A549 (cell line): ENCODE measurements around the gene HES4. TPM values are rescaled to one million over a fixed set of nuclear protein-coding genes. Genes with fewer than 3 reads are reported as not detected.
A peak's percentile ranks its signal among the peaks of the same experiment; 100 is the strongest.

Experiments used
- ATAC-seq, 2 experiments: fragments of 200-7000 bp in 1 of 2; fragments of >200 bp in 1 of 2; cut with Nextera tagmentation in 1 of 2; cut with Tn5 transposase in 1 of 2; 3 replicates each; pipeline versions ENCODE4 v1.8.0 to v1.9.1; 2018 to 2020; ENCODE audit warnings: mild to moderate bottlenecking in 1 of 2, moderate library complexity in 1 of 2
- CTCF ChIA-PET: fragments of 300-600 bp; sonication (Branson Sonifier 250); formaldehyde crosslinking; extraction: SDS; loops from one replicate; lab custom pipeline; 2021; ENCODE audit warnings: antibody characterized with exemption, inconsistent platforms; lab: Yijun Ruan, JAX
- POLR2A ChIA-PET: fragments of 350-600 bp; formaldehyde crosslinking; extraction: SDS; loops from one replicate; lab custom pipeline; 2021; ENCODE audit warnings: antibody characterized with exemption, inconsistent platforms; lab: Yijun Ruan, JAX
- DNase-seq, 2 experiments: peaks; one replicate each; pipeline versions ENCODE4 v3.0.0 to v3.0.0-alpha.2; 2011 to 2016; ENCODE audit warnings: low read depth in 1 of 2, low spot score in 1 of 2
- FAIRE-seq: peaks from 2 replicates; lab custom pipeline; 2011; peaks lifted over from hg19 to GRCh38; lab: Jason Lieb, UNC
- H3K27ac ChIP-seq, 2 experiments: fragments of >200 bp; sonication (Bioruptor Twin); formaldehyde crosslinking; 3 replicates each; pipeline ENCODE4 v1.5.1; 2016 to 2017
- H3K4me1 ChIP-seq: fragments of >200 bp; sonication (Bioruptor Twin); formaldehyde crosslinking; 3 replicates; pipeline ENCODE4 v1.6.1; 2016
- H3K4me2 ChIP-seq: fragments of >200 bp; sonication (Bioruptor Twin); formaldehyde crosslinking; 3 replicates; pipeline ENCODE4 v1.6.1; 2016
- H3K4me3 ChIP-seq: fragments of >200 bp; sonication (Bioruptor Twin); formaldehyde crosslinking; 3 replicates; pipeline ENCODE4 v1.5.1; 2016
- H3K9me3 ChIP-seq: fragments of >200 bp; sonication (Bioruptor Twin); formaldehyde crosslinking; 3 replicates; pipeline ENCODE4 v1.6.1; 2016
- CEBPB ChIP-seq, 2 experiments: fragments of >200 bp in 1 of 2; sonication (Bioruptor Twin) in 1 of 2; formaldehyde crosslinking in 1 of 2; IDR thresholded peaks; 2 replicates each; pipeline ENCODE4 v1.6.1; 2012 to 2016
- FOSL2 ChIP-seq, 2 experiments: fragments of 450-650 bp in 1 of 2; fragments of >200 bp in 1 of 2; sonication (Bioruptor Twin) in 1 of 2; formaldehyde crosslinking; IDR thresholded peaks; 2 replicates each; pipeline versions ENCODE4 v1.5.0 to v1.6.1; 2016 to 2020; ENCODE audit warnings: mild to moderate bottlenecking in 1 of 2, moderate library complexity in 1 of 2
- GATA3 ChIP-seq: IDR thresholded peaks from 2 replicates; pipeline ENCODE4 v1.6.1; 2012; ENCODE audit warnings: borderline replicate concordance
- HDAC2 ChIP-seq: fragments of 200-600 bp; sonication (generic); IDR thresholded peaks from 2 replicates; pipeline ENCODE4 v1.6.1; 2016
- HEYL ChIP-seq: fragments of 250-450 bp; sonication (Bioruptor Pico); IDR thresholded peaks from 2 replicates; pipeline ENCODE4 v1.8.0; 2021; ENCODE audit warnings: mild to moderate bottlenecking, moderate library complexity
- JUN ChIP-seq, 2 experiments: fragments of >200 bp; sonication (Bioruptor Twin); formaldehyde crosslinking; IDR thresholded peaks; 2 replicates in 1 of 2; 3 replicates in 1 of 2; pipeline ENCODE4 v1.6.1; 2016 to 2017
- MAX ChIP-seq: IDR thresholded peaks from 2 replicates; pipeline ENCODE4 v1.6.1; 2012
- MAZ ChIP-seq: fragments of 150-350 bp; IDR thresholded peaks from 2 replicates; pipeline ENCODE4 v1.6.1; 2014; ENCODE audit warnings: antibody characterized with exemption, low read depth, low read length, borderline replicate concordance
- MYC ChIP-seq: IDR thresholded peaks from 2 replicates; pipeline ENCODE4 v1.6.1; 2012; ENCODE audit warnings: mild to moderate bottlenecking, inconsistent platforms, low read length, improper control_type of control experiment, borderline replicate concordance
- NR3C1 ChIP-seq: fragments of >200 bp; sonication (Bioruptor Twin); formaldehyde crosslinking; IDR thresholded peaks from 3 replicates; pipeline ENCODE4 v1.6.1; 2017
- PHF8 ChIP-seq: fragments of 200-600 bp; sonication (generic); IDR thresholded peaks from 2 replicates; pipeline ENCODE4 v1.6.1; 2016; ENCODE audit warnings: low read depth, mild to moderate bottlenecking, antibody characterized with exemption, moderate library complexity, borderline replicate concordance
- POLR2A ChIP-seq: IDR thresholded peaks from 2 replicates; pipeline ENCODE4 v1.6.1; 2012; ENCODE audit warnings: mild to moderate bottlenecking, low read length
- USF2 ChIP-seq: fragments of 450-650 bp; IDR thresholded peaks from 2 replicates; pipeline ENCODE4 v1.6.1; 2014; ENCODE audit warnings: antibody characterized with exemption
- ZC3H11A ChIP-seq: fragments of 450-650 bp; IDR thresholded peaks from 2 replicates; pipeline ENCODE4 v1.6.1; 2014; ENCODE audit warnings: antibody characterized with exemption, mild to moderate bottlenecking
- ZFP36 ChIP-seq: fragments of 450-650 bp; IDR thresholded peaks from 2 replicates; pipeline ENCODE4 v1.6.1; 2014; ENCODE audit warnings: borderline replicate concordance; ENCODE audit not compliant: partially characterized antibody
- WGBS: methylation state at CpG from one replicate; pipeline ENCODE4 v1.1.6; 2017; ENCODE audit errors: missing lambda C conversion rate; 5-methylcytosine and 5-hydroxymethylcytosine counted together
- polyA plus RNA-seq, 4 experiments: library from polyadenylated mRNA; depleted of rRNA in 3 of 4; stranded (reverse); fragments of >200 nt; fragmentation: RNase III in 1 of 4; extraction: RNeasy Plus Mini Kit Qiagen cat#74134 plus additional on column Dnase treatment in 1 of 4; gene quantifications; 2 replicates in 3 of 4; 3 replicates in 1 of 4; pipeline ENCODE4 v1.2.3, GENCODE V29; 2011 to 2017
- TF ChIP-seq, protein P1 (sequence below): fragments of >200 bp; sonication (Bioruptor Twin); formaldehyde crosslinking; IDR thresholded peaks from 3 replicates; pipeline ENCODE4 v1.5.1; 2016
- TF ChIP-seq, protein P2 (sequence below): fragments of >200 bp; sonication (Bioruptor Twin); formaldehyde crosslinking; IDR thresholded peaks from 3 replicates; pipeline ENCODE4 v1.6.1; 2016
- TF ChIP-seq, protein P3 (sequence below): fragments of 200-600 bp; sonication (generic); IDR thresholded peaks from 2 replicates; pipeline ENCODE4 v1.6.1; 2016; ENCODE audit warnings: antibody characterized with exemption, mild to moderate bottlenecking, moderate library complexity

The HES4 gene
- polyA plus RNA-seq, 2 of the 4 experiments (the other 2 are of a cell fraction) = 5.9 to 8.4 TPM

GRCh38 chr1:1020415-1021009 lies 20.6 kb upstream of the HES4 start:
- ChIA-PET POLR2A (interaction anchor here (0.6 to 1.8 kb wide), 4 partner anchors 39 to 543 kb away, joined by 3 to 8 read pairs (median 4); no protein-coding TSS in a partner anchor), CTCF (interaction anchor here (1.9 to 10.5 kb wide), 2 partner anchors 38 to 44 kb away, joined by 5 to 92 read pairs; no protein-coding TSS in a partner anchor)
- H3K9me3 ChIP-seq = no peaks in the 10 kb centered on the region
- peak overlapping the region; percentile 98 for H3K4me2 ChIP-seq
- TF ChIP-seq HEYL (CRISPR knock-in tag) (no peak), MYC (peak; percentile 27; the same call in 1 of the 2 replicates)
- ATAC-seq (peak; percentile 20 to 35; a peak in 4 of 6 replicates), DNase-seq (no peak), FAIRE-seq (no peak)
- peak overlapping the region; percentile 98 for H3K27ac ChIP-seq
- H3K4me1 ChIP-seq = peaks cover 44% of the 10 kb centered on the region
- 0% methylated on average over 5 of the region's 59 CpGs for WGBS
- H3K4me3 ChIP-seq = peak overlapping the region; percentile 86

- Histone ChIP-seq H3K27ac (peak within 1 kb of the TSS; percentile 98), H3K4me2 (peak within 1 kb of the TSS; percentile 98), H3K4me1 (peaks cover 39% of the 10 kb centered on the region), H3K4me3 (peak within 1 kb of the TSS; percentile 86), H3K9me3 (no peaks in the 10 kb centered on the region)
- CTCF ChIA-PET = interaction anchor here (1.0 to 10.5 kb wide), 6 partner anchors 10 to 303 kb away, joined by 3 to 92 read pairs (median 4); no protein-coding TSS in a partner anchor
- WGBS = no CpG with 5 or more reads among the region's 58 CpGs
- FAIRE-seq (no peak), ATAC-seq (peak; percentile 8 to 28; a peak in 4 of 6 replicates), DNase-seq (no peak)
- POLR2A ChIA-PET = interaction anchor here (0.6 to 1.8 kb wide), 6 partner anchors 18 to 543 kb away, joined by 3 to 8 read pairs (median 4); no protein-coding TSS in a partner anchor
- no peak for TF ChIP-seq PHF8
- peak; percentile 49; the same call in 1 of the 2 replicates for TF ChIP-seq POLR2A
- TF ChIP-seq MAZ = no peak
- no peak for TF ChIP-seq GATA3
- no peak for TF ChIP-seq ZC3H11A
- TF ChIP-seq, protein P1, sequence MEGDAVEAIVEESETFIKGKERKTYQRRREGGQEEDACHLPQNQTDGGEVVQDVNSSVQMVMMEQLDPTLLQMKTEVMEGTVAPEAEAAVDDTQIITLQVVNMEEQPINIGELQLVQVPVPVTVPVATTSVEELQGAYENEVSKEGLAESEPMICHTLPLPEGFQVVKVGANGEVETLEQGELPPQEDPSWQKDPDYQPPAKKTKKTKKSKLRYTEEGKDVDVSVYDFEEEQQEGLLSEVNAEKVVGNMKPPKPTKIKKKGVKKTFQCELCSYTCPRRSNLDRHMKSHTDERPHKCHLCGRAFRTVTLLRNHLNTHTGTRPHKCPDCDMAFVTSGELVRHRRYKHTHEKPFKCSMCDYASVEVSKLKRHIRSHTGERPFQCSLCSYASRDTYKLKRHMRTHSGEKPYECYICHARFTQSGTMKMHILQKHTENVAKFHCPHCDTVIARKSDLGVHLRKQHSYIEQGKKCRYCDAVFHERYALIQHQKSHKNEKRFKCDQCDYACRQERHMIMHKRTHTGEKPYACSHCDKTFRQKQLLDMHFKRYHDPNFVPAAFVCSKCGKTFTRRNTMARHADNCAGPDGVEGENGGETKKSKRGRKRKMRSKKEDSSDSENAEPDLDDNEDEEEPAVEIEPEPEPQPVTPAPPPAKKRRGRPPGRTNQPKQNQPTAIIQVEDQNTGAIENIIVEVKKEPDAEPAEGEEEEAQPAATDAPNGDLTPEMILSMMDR = no peak
- TF ChIP-seq, protein P2, sequence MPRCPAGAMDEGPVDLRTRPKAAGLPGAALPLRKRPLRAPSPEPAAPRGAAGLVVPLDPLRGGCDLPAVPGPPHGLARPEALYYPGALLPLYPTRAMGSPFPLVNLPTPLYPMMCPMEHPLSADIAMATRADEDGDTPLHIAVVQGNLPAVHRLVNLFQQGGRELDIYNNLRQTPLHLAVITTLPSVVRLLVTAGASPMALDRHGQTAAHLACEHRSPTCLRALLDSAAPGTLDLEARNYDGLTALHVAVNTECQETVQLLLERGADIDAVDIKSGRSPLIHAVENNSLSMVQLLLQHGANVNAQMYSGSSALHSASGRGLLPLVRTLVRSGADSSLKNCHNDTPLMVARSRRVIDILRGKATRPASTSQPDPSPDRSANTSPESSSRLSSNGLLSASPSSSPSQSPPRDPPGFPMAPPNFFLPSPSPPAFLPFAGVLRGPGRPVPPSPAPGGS = 0 out of 3 replicates have a peak, but pooled peaks have one; percentile 43
- TF ChIP-seq JUN (IDR thresholded peaks at IDR 0.05) = peak in 1 of 2 experiments; percentile 64; a peak in 2 of 5 replicates
Observed at GRCh38 chr1:1020000-1020404, 20.1 kb upstream of the HES4 start, which contains the start of gene AGRN. AGRN (plus strand) TSS chr1:1020120; CDS start chr1:1020173, 53 bp downstream.

GRCh38 chr1:1019122-1019999 lies 19.5 kb upstream of the HES4 start:
- ChIA-PET POLR2A (interaction anchor here (0.7 to 1.8 kb wide), 6 partner anchors 18 to 60 kb away, joined by 3 to 8 read pairs (median 4); no protein-coding TSS in a partner anchor), CTCF (interaction anchor here (0.8 to 10.5 kb wide), 12 partner anchors 9 to 304 kb away, joined by 3 to 92 read pairs (median 4); no protein-coding TSS in a partner anchor)
- peak; percentile 59 for ATAC-seq
- Histone ChIP-seq H3K27ac (peak overlapping the region; percentile 98), H3K4me2 (peak overlapping the region; percentile 60), H3K4me3 (peak overlapping the region; percentile 86), H3K4me1 (peaks cover 33% of the 10 kb centered on the region), H3K9me3 (no peaks in the 10 kb centered on the region)
- DNase-seq = peak in 1 of 2 experiments; percentile 87
- no peak for FAIRE-seq
- WGBS = 17% methylated on average over 6 of the region's 91 CpGs
- TF ChIP-seq MAX (0 out of 2 replicates have a peak, but pooled peaks have one; percentile 3), HDAC2 (no peak), JUN (IDR thresholded peaks at IDR 0.05) (peak; percentile 49 to 72; a peak in 2 of 5 replicates), ZFP36 (no peak), NR3C1 (no peak), CEBPB (IDR thresholded peaks at IDR 0.05) (no peak), USF2 (no peak), FOSL2 (IDR thresholded peaks at IDR 0.05) (no peak), FOSL2 (CRISPR knock-in tag; IDR thresholded peaks at IDR 0.05) (peak; percentile 59)
- TF ChIP-seq, protein P2 = 0 out of 3 replicates have a peak, but pooled peaks have one; percentile 23
- TF ChIP-seq, protein P3, sequence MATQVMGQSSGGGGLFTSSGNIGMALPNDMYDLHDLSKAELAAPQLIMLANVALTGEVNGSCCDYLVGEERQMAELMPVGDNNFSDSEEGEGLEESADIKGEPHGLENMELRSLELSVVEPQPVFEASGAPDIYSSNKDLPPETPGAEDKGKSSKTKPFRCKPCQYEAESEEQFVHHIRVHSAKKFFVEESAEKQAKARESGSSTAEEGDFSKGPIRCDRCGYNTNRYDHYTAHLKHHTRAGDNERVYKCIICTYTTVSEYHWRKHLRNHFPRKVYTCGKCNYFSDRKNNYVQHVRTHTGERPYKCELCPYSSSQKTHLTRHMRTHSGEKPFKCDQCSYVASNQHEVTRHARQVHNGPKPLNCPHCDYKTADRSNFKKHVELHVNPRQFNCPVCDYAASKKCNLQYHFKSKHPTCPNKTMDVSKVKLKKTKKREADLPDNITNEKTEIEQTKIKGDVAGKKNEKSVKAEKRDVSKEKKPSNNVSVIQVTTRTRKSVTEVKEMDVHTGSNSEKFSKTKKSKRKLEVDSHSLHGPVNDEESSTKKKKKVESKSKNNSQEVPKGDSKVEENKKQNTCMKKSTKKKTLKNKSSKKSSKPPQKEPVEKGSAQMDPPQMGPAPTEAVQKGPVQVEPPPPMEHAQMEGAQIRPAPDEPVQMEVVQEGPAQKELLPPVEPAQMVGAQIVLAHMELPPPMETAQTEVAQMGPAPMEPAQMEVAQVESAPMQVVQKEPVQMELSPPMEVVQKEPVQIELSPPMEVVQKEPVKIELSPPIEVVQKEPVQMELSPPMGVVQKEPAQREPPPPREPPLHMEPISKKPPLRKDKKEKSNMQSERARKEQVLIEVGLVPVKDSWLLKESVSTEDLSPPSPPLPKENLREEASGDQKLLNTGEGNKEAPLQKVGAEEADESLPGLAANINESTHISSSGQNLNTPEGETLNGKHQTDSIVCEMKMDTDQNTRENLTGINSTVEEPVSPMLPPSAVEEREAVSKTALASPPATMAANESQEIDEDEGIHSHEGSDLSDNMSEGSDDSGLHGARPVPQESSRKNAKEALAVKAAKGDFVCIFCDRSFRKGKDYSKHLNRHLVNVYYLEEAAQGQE = no peak
